Stomach (tissue), 4 donors: ENCODE data around the gene ARHGEF4.

Experiments used
- EP300 ChIP-seq: sonication (generic); formaldehyde crosslinking; IDR thresholded peaks from one replicate; pipeline ENCODE4 v1.6.1; 2017; ENCODE audit warnings: antibody characterized with exemption
- POLR2A ChIP-seq, 4 donors: fragments of 450-650 bp; IDR thresholded peaks; one replicate each; pipeline ENCODE4 v1.6.1; 2016; ENCODE audit warnings: antibody characterized with exemption in 4 of 4, control low read depth in 2 of 4, mild to moderate bottlenecking in 1 of 4, moderate library complexity in 1 of 4

GRCh38 chr2:130850788-130851623 lies 14.3 kb downstream of the ARHGEF4 start:
- TF ChIP-seq EP300 (no peak), POLR2A (IDR thresholded peaks at IDR 0.05) (no peak)
